ENCODE results near the gene CLBA1. TPM values are rescaled to one million over a fixed set of nuclear protein-coding genes. Genes with fewer than 3 reads are reported as not detected.

The CLBA1 gene
- total RNA-seq, 1 donor from 2014 or later = 6.0 TPM

- H3K9me3 Mint-ChIP-seq (ENCODE audit: low read depth) = no peaks in the 10 kb centered on the region
- peaks cover 11% of the 10 kb centered on the region for H3K36me3 Mint-ChIP-seq (ENCODE audit: low read depth)
- TF ChIP-seq CTCF (IDR thresholded peaks at IDR 0.05) = no peak
- no peaks in the 10 kb centered on the region for H3K27me3 Mint-ChIP-seq (ENCODE audit: low read depth)
- DNase-seq (ENCODE audit: low spot score) = no peak
- peaks cover 4% of the 10 kb centered on the region for H3K4me1 Mint-ChIP-seq (ENCODE audit: low read depth)
- H3K4me3 Mint-ChIP-seq (ENCODE audit: unreplicated experiment) = no peak overlapping the region
- H3K27ac Mint-ChIP-seq (ENCODE audit: unreplicated experiment) = no peak overlapping the region
Observed at GRCh38 chr14:104991896-104992230, 6.3 kb downstream of the CLBA1 start.

DNA sequence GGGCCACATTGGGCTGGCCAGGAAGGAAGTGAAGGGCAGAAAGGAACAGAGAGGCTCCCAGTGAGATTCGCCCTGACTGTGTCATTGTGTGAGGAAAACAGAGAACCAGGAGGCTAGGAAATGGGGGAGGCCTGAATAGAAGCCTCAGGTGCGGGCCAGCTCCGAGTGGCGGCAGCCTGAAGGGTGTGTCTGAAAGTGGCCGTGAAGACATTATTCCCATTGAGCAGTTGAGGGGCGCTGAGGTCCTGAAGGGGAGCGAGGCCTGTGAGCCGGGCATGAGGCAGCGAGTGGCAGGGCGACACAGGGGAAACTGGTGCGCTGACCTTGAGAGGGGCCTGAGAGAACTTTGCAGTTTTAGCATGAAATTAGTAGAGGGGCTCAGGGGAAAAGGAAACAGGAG lies 6.9 kb downstream of the CLBA1 start:
- no peak for DNase-seq (ENCODE audit: low spot score)
- H3K36me3 Mint-ChIP-seq (ENCODE audit: low read depth) = peaks cover 11% of the 10 kb centered on the region
- no peaks in the 10 kb centered on the region for H3K4me1 Mint-ChIP-seq (ENCODE audit: low read depth)
- no peak overlapping the region for H3K4me3 Mint-ChIP-seq (ENCODE audit: unreplicated experiment)
- TF ChIP-seq CTCF (IDR thresholded peaks at IDR 0.05) = no peak
- no peak overlapping the region for H3K27ac Mint-ChIP-seq (ENCODE audit: unreplicated experiment)
- no peaks in the 10 kb centered on the region for H3K27me3 Mint-ChIP-seq (ENCODE audit: low read depth)
- H3K9me3 Mint-ChIP-seq (ENCODE audit: low read depth) = no peaks in the 10 kb centered on the region

DNA sequence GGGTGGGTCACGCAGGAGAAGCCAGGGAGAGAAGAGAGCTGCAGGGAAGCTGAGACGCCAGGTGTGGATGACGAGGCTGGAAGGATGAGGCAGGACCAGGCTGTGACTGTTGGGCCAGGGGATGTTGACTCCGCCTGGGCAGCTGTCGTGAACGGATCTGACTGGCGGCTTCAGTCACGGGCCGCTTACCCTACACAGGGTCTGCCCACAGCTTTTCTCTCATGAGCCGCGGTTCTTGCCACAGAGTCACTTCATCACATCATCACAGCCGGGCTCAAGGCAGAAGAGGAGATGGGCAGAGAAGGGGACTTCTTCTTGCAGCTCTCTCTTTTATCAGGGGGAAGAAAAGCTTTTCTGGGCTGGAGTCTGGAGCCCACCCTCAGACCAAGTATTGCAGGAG lies 7.7 kb downstream of the CLBA1 start:
- Mint-ChIP-seq H3K27ac (ENCODE audit: unreplicated experiment) (no peak overlapping the region), H3K4me3 (ENCODE audit: unreplicated experiment) (no peak overlapping the region), H3K27me3 (ENCODE audit: low read depth) (no peaks in the 10 kb centered on the region), H3K36me3 (ENCODE audit: low read depth) (peaks cover 11% of the 10 kb centered on the region), H3K9me3 (ENCODE audit: low read depth) (no peaks in the 10 kb centered on the region), H3K4me1 (ENCODE audit: low read depth) (no peaks in the 10 kb centered on the region)
- DNase-seq (ENCODE audit: low spot score) = no peak
- TF ChIP-seq CTCF (IDR thresholded peaks at IDR 0.05) = no peak

GRCh38 chr14:104993808-104994591 lies 8.4 kb downstream of the CLBA1 start:
- Mint-ChIP-seq H3K27ac (ENCODE audit: unreplicated experiment) (no peak overlapping the region), H3K4me3 (ENCODE audit: unreplicated experiment) (no peak overlapping the region), H3K9me3 (ENCODE audit: low read depth) (no peaks in the 10 kb centered on the region), H3K4me1 (ENCODE audit: low read depth) (no peaks in the 10 kb centered on the region), H3K36me3 (ENCODE audit: low read depth) (peaks cover 11% of the 10 kb centered on the region), H3K27me3 (ENCODE audit: low read depth) (no peaks in the 10 kb centered on the region)
- no peak for DNase-seq (ENCODE audit: low spot score)
- no peak for TF ChIP-seq CTCF (IDR thresholded peaks at IDR 0.05)

GRCh38 chr14:104994978-104995377 lies 9.4 kb downstream of the CLBA1 start:
- DNase-seq (ENCODE audit: low spot score) = no peak
- H3K36me3 Mint-ChIP-seq (ENCODE audit: low read depth) = peaks cover 12% of the 10 kb centered on the region
- TF ChIP-seq CTCF (IDR thresholded peaks at IDR 0.05) = no peak
- H3K4me3 Mint-ChIP-seq (ENCODE audit: unreplicated experiment) = no peak overlapping the region
- H3K4me1 Mint-ChIP-seq (ENCODE audit: low read depth) = no peaks in the 10 kb centered on the region
- no peak overlapping the region for H3K27ac Mint-ChIP-seq (ENCODE audit: unreplicated experiment)
- no peaks in the 10 kb centered on the region for H3K9me3 Mint-ChIP-seq (ENCODE audit: low read depth)
- H3K27me3 Mint-ChIP-seq (ENCODE audit: low read depth) = no peaks in the 10 kb centered on the region
